Prostate gland (tissue), 2 donors: Measurements from ENCODE around the gene GRAMD1B.

ENCODE experiments used
- CTCF ChIP-seq, 4 experiments: fragments of 200-600 bp in 2 of 4; fragments of 450-650 bp in 2 of 4; sonication (generic) in 2 of 4; IDR thresholded peaks; 1 replicate in 3 of 4; 2 replicates in 1 of 4; pipeline ENCODE4 v1.5.1; 2016 to 2019; ENCODE audit warnings: antibody characterized with exemption in 4 of 4, mild to moderate bottlenecking in 2 of 4, moderate library complexity in 2 of 4
- POLR2A ChIP-seq: fragments of 450-650 bp; IDR thresholded peaks from one replicate; pipeline ENCODE4 v1.6.1; 2016; ENCODE audit warnings: antibody characterized with exemption, mild to moderate bottlenecking
- POLR2AphosphoS5 ChIP-seq: sonication (generic); formaldehyde crosslinking; IDR thresholded peaks from one replicate; pipeline ENCODE4 v1.6.1; 2017; ENCODE audit warnings: antibody characterized with exemption

- TF ChIP-seq CTCF (IDR thresholded peaks at IDR 0.05): no peak
- TF ChIP-seq POLR2AphosphoS5: no peak
- no peak for TF ChIP-seq POLR2A
Observed at GRCh38 chr11:123481640-123482039, 51.6 kb downstream of the GRAMD1B start.
